ENCODE data around the gene GSTA3. TPM values are rescaled to one million over a fixed set of nuclear protein-coding genes. Genes with fewer than 3 reads are reported as not detected.
A peak's percentile ranks its signal among the peaks of the same experiment; 100 is the strongest.

The GSTA3 gene
- total and polyA plus RNA-seq, 2 of the 13 experiments (the other 11 are each of a cell fraction or from before 2014, with no cell fraction given) = not detected

DNA sequence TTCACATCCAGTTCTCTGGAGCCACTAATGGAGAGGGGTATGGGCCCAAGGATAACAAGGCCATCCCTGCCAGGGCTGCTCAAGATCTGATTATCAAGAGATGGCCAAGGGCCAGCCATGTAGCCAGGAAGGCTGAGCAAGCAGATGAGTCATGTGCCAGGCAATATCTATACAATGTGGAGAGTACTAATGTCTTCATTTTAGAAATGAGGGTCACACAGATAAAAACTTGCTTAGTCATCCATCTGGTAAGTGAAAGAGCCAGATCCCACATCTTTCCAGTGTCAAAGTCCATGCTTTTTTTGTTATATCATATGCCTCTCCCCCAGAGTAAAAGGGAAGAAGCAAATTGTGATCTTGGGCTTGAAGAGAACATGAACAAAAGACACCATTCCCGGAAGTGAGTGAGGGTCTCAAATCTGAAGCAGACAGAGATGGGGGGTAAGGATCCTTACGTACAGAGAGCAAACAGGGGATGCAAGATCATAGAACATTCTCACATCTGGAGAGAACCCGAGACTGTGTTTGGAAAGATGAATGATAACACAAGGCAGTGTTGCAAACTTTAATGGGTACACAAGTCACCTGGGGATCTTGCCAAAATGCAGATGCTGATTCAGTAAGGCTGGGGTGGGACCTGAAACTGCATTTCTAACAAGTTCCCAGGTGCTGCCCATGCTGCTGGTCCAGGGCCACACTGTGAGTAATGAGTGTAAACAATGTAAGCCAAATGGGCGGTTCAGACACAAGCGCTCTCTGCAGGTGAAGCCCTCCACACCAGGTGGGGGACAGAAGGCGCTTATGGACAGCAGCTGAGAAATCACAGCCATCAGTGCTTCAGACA lies 20.0 kb upstream of the GSTA3 start (continued):
- TF ChIP-seq, protein P1, sequence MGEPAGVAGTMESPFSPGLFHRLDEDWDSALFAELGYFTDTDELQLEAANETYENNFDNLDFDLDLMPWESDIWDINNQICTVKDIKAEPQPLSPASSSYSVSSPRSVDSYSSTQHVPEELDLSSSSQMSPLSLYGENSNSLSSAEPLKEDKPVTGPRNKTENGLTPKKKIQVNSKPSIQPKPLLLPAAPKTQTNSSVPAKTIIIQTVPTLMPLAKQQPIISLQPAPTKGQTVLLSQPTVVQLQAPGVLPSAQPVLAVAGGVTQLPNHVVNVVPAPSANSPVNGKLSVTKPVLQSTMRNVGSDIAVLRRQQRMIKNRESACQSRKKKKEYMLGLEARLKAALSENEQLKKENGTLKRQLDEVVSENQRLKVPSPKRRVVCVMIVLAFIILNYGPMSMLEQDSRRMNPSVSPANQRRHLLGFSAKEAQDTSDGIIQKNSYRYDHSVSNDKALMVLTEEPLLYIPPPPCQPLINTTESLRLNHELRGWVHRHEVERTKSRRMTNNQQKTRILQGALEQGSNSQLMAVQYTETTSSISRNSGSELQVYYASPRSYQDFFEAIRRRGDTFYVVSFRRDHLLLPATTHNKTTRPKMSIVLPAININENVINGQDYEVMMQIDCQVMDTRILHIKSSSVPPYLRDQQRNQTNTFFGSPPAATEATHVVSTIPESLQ (CRISPR knock-in tag; conservative IDR thresholded peaks at IDR 0.05) = no peak
- no peak for TF ChIP-seq RELA (CRISPR knock-in tag; IDR thresholded peaks at IDR 0.05)
- peak; percentile 7 for TF ChIP-seq XRCC5 (optimal IDR thresholded peaks at IDR 0.05; ENCODE audit: low read length)
- 0 out of 2 replicates have a peak, but pooled peaks have one; percentile 5 for TF ChIP-seq ZNF501 (CRISPR knock-in tag; IDR thresholded peaks at IDR 0.05)
- TF ChIP-seq MBD4 (IDR thresholded peaks at IDR 0.05; ENCODE audit: borderline replicate concordance, low read length) = no peak
- no peak for TF ChIP-seq ZNF546 (CRISPR knock-in tag; conservative IDR thresholded peaks at IDR 0.05)
- TF ChIP-seq ZNF775 (CRISPR knock-in tag; IDR thresholded peaks at IDR 0.05; ENCODE audit: borderline replicate concordance) = no peak
- TF ChIP-seq ZNF549 (CRISPR knock-in tag; IDR thresholded peaks at IDR 0.05) = no peak
- TF ChIP-seq, protein P2, sequence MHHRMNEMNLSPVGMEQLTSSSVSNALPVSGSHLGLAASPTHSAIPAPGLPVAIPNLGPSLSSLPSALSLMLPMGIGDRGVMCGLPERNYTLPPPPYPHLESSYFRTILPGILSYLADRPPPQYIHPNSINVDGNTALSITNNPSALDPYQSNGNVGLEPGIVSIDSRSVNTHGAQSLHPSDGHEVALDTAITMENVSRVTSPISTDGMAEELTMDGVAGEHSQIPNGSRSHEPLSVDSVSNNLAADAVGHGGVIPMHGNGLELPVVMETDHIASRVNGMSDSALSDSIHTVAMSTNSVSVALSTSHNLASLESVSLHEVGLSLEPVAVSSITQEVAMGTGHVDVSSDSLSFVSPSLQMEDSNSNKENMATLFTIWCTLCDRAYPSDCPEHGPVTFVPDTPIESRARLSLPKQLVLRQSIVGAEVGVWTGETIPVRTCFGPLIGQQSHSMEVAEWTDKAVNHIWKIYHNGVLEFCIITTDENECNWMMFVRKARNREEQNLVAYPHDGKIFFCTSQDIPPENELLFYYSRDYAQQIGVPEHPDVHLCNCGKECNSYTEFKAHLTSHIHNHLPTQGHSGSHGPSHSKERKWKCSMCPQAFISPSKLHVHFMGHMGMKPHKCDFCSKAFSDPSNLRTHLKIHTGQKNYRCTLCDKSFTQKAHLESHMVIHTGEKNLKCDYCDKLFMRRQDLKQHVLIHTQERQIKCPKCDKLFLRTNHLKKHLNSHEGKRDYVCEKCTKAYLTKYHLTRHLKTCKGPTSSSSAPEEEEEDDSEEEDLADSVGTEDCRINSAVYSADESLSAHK (CRISPR knock-in tag; IDR thresholded peaks at IDR 0.05; ENCODE audit: borderline replicate concordance) = no peak
- no peak for TF ChIP-seq KAT8 (CRISPR knock-in tag; IDR thresholded peaks at IDR 0.05)
- TF ChIP-seq, protein P3, sequence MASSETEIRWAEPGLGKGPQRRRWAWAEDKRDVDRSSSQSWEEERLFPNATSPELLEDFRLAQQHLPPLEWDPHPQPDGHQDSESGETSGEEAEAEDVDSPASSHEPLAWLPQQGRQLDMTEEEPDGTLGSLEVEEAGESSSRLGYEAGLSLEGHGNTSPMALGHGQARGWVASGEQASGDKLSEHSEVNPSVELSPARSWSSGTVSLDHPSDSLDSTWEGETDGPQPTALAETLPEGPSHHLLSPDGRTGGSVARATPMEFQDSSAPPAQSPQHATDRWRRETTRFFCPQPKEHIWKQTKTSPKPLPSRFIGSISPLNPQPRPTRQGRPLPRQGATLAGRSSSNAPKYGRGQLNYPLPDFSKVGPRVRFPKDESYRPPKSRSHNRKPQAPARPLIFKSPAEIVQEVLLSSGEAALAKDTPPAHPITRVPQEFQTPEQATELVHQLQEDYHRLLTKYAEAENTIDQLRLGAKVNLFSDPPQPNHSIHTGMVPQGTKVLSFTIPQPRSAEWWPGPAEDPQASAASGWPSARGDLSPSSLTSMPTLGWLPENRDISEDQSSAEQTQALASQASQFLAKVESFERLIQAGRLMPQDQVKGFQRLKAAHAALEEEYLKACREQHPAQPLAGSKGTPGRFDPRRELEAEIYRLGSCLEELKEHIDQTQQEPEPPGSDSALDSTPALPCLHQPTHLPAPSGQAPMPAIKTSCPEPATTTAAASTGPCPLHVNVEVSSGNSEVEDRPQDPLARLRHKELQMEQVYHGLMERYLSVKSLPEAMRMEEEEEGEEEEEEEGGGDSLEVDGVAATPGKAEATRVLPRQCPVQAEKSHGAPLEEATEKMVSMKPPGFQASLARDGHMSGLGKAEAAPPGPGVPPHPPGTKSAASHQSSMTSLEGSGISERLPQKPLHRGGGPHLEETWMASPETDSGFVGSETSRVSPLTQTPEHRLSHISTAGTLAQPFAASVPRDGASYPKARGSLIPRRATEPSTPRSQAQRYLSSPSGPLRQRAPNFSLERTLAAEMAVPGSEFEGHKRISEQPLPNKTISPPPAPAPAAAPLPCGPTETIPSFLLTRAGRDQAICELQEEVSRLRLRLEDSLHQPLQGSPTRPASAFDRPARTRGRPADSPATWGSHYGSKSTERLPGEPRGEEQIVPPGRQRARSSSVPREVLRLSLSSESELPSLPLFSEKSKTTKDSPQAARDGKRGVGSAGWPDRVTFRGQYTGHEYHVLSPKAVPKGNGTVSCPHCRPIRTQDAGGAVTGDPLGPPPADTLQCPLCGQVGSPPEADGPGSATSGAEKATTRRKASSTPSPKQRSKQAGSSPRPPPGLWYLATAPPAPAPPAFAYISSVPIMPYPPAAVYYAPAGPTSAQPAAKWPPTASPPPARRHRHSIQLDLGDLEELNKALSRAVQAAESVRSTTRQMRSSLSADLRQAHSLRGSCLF (CRISPR knock-in tag; IDR thresholded peaks at IDR 0.05; ENCODE audit: borderline replicate concordance) = no peak
- no peak for TF ChIP-seq RORA (CRISPR knock-in tag; IDR thresholded peaks at IDR 0.05)
- TF ChIP-seq SALL1 (CRISPR knock-in tag; IDR thresholded peaks at IDR 0.05) = peak; percentile 46; the same call in 1 of the 2 replicates
- no peak for TF ChIP-seq SMYD3 (CRISPR knock-in tag; IDR thresholded peaks at IDR 0.05)
- no peak for TF ChIP-seq ZNF484 (CRISPR knock-in tag; IDR thresholded peaks at IDR 0.05; ENCODE audit: borderline replicate concordance, low read depth)
- TF ChIP-seq, protein P4, sequence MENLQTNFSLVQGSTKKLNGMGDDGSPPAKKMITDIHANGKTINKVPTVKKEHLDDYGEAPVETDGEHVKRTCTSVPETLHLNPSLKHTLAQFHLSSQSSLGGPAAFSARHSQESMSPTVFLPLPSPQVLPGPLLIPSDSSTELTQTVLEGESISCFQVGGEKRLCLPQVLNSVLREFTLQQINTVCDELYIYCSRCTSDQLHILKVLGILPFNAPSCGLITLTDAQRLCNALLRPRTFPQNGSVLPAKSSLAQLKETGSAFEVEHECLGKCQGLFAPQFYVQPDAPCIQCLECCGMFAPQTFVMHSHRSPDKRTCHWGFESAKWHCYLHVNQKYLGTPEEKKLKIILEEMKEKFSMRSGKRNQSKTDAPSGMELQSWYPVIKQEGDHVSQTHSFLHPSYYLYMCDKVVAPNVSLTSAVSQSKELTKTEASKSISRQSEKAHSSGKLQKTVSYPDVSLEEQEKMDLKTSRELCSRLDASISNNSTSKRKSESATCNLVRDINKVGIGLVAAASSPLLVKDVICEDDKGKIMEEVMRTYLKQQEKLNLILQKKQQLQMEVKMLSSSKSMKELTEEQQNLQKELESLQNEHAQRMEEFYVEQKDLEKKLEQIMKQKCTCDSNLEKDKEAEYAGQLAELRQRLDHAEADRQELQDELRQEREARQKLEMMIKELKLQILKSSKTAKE (CRISPR knock-in tag; IDR thresholded peaks at IDR 0.05; ENCODE audit: borderline replicate concordance) = 0 out of 2 replicates have a peak, but pooled peaks have one; percentile 14
- no peak for TF ChIP-seq ZNF816 (CRISPR knock-in tag; IDR thresholded peaks at IDR 0.05; ENCODE audit: borderline replicate concordance)

All from HepG2 (cell line).